K562 (cell line): Measurements from ENCODE around the gene BIN1. TPM values are rescaled to one million over a fixed set of nuclear protein-coding genes. Genes with fewer than 3 reads are reported as not detected.

Experiments used
- ARID1B ChIP-seq: fragments of 450-650 bp; IDR thresholded peaks from 2 replicates; pipeline ENCODE4 v1.6.1; 2016; ENCODE audit warnings: antibody characterized with exemption, mild to moderate bottlenecking, inconsistent platforms
- DIDO1 ChIP-seq: fragments of 450-650 bp; IDR thresholded peaks from 2 replicates; pipeline ENCODE4 v1.6.1; 2016; ENCODE audit warnings: low read depth, missing biosample characterization, missing genetic modification characterization
- EWSR1 ChIP-seq: fragments of 450-650 bp; IDR thresholded peaks from 2 replicates; pipeline ENCODE4 v1.6.1; 2018; ENCODE audit warnings: borderline replicate concordance, mild to moderate bottlenecking, low read depth, moderate library complexity; ENCODE audit not compliant: partially characterized antibody
- MCM2 ChIP-seq: fragments of 450-650 bp; IDR thresholded peaks from 2 replicates; pipeline ENCODE4 v1.6.1; 2017; ENCODE audit warnings: low read depth, mild to moderate bottlenecking
- POU5F1 ChIP-seq: fragments of 150-350 bp; IDR thresholded peaks from 2 replicates; pipeline ENCODE4 v1.6.1; 2014; ENCODE audit warnings: borderline replicate concordance, low read length, low read depth, mild to moderate bottlenecking; ENCODE audit not compliant: partially characterized antibody
- TBL1XR1 ChIP-seq, 2 experiments: IDR thresholded peaks; 2 replicates each; pipeline ENCODE4 v1.6.1; 2012; ENCODE audit warnings: improper control_type of control experiment in 2 of 2, low read length in 2 of 2, mild to moderate bottlenecking in 1 of 2
- ZNF551 ChIP-seq: fragments of 250-450 bp; sonication (Bioruptor Pico); IDR thresholded peaks from 2 replicates; pipeline ENCODE4 v1.5.0; 2021; ENCODE audit warnings: mild to moderate bottlenecking, moderate library complexity
- ZNF699 ChIP-seq: fragments of 250-450 bp; sonication (Bioruptor Pico); IDR thresholded peaks from 2 replicates; pipeline ENCODE4 v1.8.0; 2021; ENCODE audit warnings: mild to moderate bottlenecking, moderate library complexity; ENCODE audit not compliant: insufficient replicate concordance
- polyA plus RNA-seq, 8 experiments: library from polyadenylated mRNA; depleted of rRNA in 4 of 8; stranded (reverse) in 5 of 8; unstranded in 3 of 8; fragments of >200 nt; fragmentation: Nextera tagmentation in 2 of 8; fragmentation: Illumina TruSeq in 1 of 8; extraction: Ambion mirVana in 2 of 8; extraction: Trizol in 1 of 8; gene quantifications; 2 replicates each; pipeline versions ENCODE4 v1.2.1 to v1.2.3, GENCODE V29; 2011 to 2014; ENCODE audit warnings: inconsistent platforms in 1 of 8, missing spikeins in 1 of 8
- total RNA-seq, 7 experiments: library from RNA; depleted of rRNA in 6 of 7; stranded (reverse); fragments of >200 nt in 6 of 7; fragmentation: Illumina TruSeq in 2 of 7; extraction: Trizol in 2 of 7; gene quantifications; 2 replicates each; pipeline versions ENCODE4 v1.2.1 to v1.2.3, GENCODE V29; 2011 to 2021; ENCODE audit warnings: low replicate concordance in 1 of 7
- TF ChIP-seq, protein P1 (sequence below): fragments of 450-650 bp; IDR thresholded peaks from 2 replicates; pipeline ENCODE4 v1.6.1; 2016; ENCODE audit warnings: low read depth, mild to moderate bottlenecking, moderate library complexity
- TF ChIP-seq, protein P2 (sequence below), 2 experiments: IDR thresholded peaks; 2 replicates each; pipeline ENCODE4 v1.6.1; 2011; ENCODE audit warnings: borderline replicate concordance in 1 of 2, control low read depth in 1 of 2, low read depth in 1 of 2, low read length in 1 of 2, mild to moderate bottlenecking in 1 of 2, mixed read lengths in 1 of 2, moderate library complexity in 1 of 2; ENCODE audit not compliant: insufficient read depth in 1 of 2, insufficient read length in 1 of 2, poor library complexity in 1 of 2, severe bottlenecking in 1 of 2; ENCODE audit errors: extremely low read depth in 1 of 2
- TF ChIP-seq, protein P3 (sequence below): fragments of 250-450 bp; sonication (Bioruptor Pico); IDR thresholded peaks from 2 replicates; pipeline ENCODE4 v1.5.0; 2021
- TF ChIP-seq, protein P4 (sequence below): sonication (generic); formaldehyde crosslinking; IDR thresholded peaks from 2 replicates; pipeline ENCODE4 v1.8.1; 2022; ENCODE audit warnings: missing genetic modification reagents
- TF ChIP-seq, protein P5 (sequence below): fragments of 250-450 bp; sonication (Bioruptor Pico); IDR thresholded peaks from 2 replicates; pipeline ENCODE4 v1.5.0; 2021
- TF ChIP-seq, protein P6 (sequence below): fragments of 250-450 bp; sonication (Bioruptor Pico); IDR thresholded peaks from 2 replicates; pipeline ENCODE4 v1.5.1; 2021; ENCODE audit warnings: mild to moderate bottlenecking
- TF ChIP-seq, protein P7 (sequence below), 2 experiments: fragments of 450-650 bp; IDR thresholded peaks; 2 replicates each; pipeline ENCODE4 v1.6.1; 2018; ENCODE audit warnings: mild to moderate bottlenecking in 2 of 2, low read depth in 1 of 2; ENCODE audit not compliant: partially characterized antibody in 2 of 2

BIN1 gene
- total and polyA plus RNA-seq, 9 of the 15 experiments (the other 6 are each of a cell fraction or from before 2014, with no cell fraction given), result 0.04 to 2.8 (median 0.79) TPM; not detected in 1

DNA sequence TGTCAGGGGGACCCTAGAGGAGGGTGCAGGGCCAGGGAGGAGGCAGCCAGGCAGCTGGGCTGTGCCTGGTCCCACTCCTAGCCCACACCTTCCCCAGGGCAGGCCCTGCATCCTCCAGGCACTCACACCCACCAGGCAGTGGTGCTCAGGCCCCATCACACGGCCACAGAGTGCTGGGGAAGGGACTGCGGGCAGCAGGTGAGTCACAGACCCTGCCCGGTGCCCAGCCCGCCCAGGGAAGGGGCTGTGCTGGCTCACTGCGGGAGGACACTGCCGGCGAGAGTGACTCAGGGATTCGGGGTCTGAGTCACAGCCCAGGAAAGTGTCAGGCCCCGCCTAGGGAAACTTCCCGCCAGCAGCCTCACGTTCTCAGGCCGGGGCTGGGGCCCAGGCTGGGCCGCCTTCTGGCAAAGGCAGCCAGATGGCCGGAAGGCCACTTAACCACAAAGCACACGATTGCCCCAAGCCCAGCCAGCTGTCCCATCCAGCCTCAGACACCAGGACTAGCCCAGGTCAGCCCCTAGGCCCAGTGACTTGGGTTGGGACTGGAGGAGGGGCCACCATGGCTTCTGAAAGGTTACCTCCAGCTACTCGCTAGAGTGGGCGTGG lies 42.2 kb downstream of the BIN1 start (continued):
- TF ChIP-seq, protein P1, sequence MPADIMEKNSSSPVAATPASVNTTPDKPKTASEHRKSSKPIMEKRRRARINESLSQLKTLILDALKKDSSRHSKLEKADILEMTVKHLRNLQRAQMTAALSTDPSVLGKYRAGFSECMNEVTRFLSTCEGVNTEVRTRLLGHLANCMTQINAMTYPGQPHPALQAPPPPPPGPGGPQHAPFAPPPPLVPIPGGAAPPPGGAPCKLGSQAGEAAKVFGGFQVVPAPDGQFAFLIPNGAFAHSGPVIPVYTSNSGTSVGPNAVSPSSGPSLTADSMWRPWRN, result peak; percentile 95
- TF ChIP-seq DIDO1 (tag), result no peak
- no peak for TF ChIP-seq MCM2
- TF ChIP-seq, protein P2, sequence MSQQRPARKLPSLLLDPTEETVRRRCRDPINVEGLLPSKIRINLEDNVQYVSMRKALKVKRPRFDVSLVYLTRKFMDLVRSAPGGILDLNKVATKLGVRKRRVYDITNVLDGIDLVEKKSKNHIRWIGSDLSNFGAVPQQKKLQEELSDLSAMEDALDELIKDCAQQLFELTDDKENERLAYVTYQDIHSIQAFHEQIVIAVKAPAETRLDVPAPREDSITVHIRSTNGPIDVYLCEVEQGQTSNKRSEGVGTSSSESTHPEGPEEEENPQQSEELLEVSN (IDR thresholded peaks at IDR 0.05; ENCODE audit: borderline replicate concordance in 1 of 2, extremely low read depth in 1 of 2, insufficient read depth in 1 of 2, insufficient read length in 1 of 2, low read depth in 1 of 2, low read length in 1 of 2, poor library complexity in 1 of 2, severe bottlenecking in 1 of 2), result peak; percentile 99
- TF ChIP-seq TBL1XR1 (IDR thresholded peaks at IDR 0.05; ENCODE audit: low read length in 2 of 2), result peak in 1 of 2 experiments; percentile 86; a peak in 1 of 4 replicates
- TF ChIP-seq, protein P3, sequence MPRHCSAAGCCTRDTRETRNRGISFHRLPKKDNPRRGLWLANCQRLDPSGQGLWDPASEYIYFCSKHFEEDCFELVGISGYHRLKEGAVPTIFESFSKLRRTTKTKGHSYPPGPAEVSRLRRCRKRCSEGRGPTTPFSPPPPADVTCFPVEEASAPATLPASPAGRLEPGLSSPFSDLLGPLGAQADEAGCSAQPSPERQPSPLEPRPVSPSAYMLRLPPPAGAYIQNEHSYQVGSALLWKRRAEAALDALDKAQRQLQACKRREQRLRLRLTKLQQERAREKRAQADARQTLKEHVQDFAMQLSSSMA (CRISPR knock-in tag), result no peak
- no peak for TF ChIP-seq EWSR1
- TF ChIP-seq, protein P4, sequence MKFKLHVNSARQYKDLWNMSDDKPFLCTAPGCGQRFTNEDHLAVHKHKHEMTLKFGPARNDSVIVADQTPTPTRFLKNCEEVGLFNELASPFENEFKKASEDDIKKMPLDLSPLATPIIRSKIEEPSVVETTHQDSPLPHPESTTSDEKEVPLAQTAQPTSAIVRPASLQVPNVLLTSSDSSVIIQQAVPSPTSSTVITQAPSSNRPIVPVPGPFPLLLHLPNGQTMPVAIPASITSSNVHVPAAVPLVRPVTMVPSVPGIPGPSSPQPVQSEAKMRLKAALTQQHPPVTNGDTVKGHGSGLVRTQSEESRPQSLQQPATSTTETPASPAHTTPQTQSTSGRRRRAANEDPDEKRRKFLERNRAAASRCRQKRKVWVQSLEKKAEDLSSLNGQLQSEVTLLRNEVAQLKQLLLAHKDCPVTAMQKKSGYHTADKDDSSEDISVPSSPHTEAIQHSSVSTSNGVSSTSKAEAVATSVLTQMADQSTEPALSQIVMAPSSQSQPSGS (CRISPR knock-in tag), result no peak
- TF ChIP-seq, protein P5, sequence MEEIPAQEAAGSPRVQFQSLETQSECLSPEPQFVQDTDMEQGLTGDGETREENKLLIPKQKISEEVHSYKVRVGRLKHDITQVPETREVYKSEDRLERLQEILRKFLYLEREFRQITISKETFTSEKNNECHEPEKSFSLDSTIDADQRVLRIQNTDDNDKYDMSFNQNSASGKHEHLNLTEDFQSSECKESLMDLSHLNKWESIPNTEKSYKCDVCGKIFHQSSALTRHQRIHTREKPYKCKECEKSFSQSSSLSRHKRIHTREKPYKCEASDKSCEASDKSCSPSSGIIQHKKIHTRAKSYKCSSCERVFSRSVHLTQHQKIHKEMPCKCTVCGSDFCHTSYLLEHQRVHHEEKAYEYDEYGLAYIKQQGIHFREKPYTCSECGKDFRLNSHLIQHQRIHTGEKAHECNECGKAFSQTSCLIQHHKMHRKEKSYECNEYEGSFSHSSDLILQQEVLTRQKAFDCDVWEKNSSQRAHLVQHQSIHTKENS (CRISPR knock-in tag), result no peak
- no peak for TF ChIP-seq POU5F1
- TF ChIP-seq ARID1B, result peak; percentile 95
- TF ChIP-seq ZNF699, result no peak
- TF ChIP-seq, protein P6, sequence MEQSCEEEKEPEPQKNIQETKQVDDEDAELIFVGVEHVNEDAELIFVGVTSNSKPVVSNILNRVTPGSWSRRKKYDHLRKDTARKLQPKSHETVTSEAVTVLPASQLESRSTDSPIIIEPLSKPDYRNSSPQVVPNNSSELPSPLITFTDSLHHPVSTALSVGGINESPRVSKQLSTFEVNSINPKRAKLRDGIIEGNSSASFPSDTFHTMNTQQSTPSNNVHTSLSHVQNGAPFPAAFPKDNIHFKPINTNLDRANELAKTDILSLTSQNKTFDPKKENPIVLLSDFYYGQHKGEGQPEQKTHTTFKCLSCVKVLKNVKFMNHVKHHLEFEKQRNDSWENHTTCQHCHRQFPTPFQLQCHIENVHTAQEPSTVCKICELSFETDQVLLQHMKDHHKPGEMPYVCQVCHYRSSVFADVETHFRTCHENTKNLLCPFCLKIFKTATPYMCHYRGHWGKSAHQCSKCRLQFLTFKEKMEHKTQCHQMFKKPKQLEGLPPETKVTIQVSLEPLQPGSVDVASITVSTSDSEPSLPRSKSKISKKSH (CRISPR knock-in tag), result no peak
- TF ChIP-seq, protein P7, sequence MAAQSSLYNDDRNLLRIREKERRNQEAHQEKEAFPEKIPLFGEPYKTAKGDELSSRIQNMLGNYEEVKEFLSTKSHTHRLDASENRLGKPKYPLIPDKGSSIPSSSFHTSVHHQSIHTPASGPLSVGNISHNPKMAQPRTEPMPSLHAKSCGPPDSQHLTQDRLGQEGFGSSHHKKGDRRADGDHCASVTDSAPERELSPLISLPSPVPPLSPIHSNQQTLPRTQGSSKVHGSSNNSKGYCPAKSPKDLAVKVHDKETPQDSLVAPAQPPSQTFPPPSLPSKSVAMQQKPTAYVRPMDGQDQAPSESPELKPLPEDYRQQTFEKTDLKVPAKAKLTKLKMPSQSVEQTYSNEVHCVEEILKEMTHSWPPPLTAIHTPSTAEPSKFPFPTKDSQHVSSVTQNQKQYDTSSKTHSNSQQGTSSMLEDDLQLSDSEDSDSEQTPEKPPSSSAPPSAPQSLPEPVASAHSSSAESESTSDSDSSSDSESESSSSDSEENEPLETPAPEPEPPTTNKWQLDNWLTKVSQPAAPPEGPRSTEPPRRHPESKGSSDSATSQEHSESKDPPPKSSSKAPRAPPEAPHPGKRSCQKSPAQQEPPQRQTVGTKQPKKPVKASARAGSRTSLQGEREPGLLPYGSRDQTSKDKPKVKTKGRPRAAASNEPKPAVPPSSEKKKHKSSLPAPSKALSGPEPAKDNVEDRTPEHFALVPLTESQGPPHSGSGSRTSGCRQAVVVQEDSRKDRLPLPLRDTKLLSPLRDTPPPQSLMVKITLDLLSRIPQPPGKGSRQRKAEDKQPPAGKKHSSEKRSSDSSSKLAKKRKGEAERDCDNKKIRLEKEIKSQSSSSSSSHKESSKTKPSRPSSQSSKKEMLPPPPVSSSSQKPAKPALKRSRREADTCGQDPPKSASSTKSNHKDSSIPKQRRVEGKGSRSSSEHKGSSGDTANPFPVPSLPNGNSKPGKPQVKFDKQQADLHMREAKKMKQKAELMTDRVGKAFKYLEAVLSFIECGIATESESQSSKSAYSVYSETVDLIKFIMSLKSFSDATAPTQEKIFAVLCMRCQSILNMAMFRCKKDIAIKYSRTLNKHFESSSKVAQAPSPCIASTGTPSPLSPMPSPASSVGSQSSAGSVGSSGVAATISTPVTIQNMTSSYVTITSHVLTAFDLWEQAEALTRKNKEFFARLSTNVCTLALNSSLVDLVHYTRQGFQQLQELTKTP (IDR thresholded peaks at IDR 0.05; ENCODE audit: low read depth in 1 of 2, partially characterized antibody in 2 of 2), result peak in 1 of 2 experiments; percentile 54
- no peak for TF ChIP-seq ZNF551 (CRISPR knock-in tag)
